GM12872 (cell line): ENCODE measurements around the gene LGALS8.

Experiments used
- TF ChIP-seq, protein P1 (sequence below): IDR thresholded peaks from 3 replicates; pipeline ENCODE4 v1.5.1; 2011; ENCODE audit warnings: low read depth, mild to moderate bottlenecking, low read length, moderate library complexity; ENCODE audit not compliant: insufficient read depth

Gene LGALS8

DNA sequence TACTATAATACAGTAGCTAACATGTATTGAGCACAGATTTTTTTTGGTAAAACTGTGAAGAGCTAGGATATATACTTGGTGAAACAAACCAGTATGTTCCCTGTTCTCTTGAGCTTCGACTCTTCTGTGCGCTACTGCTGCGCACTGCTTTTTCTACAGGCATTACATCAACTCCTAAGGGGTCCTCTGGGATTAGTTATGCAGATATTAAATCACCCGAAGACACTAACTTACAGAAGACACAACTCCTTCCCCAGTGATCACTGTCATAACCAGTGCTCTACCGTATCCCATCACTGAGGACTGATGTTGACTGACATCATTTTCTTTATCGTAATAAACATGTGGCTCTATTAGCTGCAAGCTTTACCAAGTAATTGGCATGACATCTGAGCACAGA, 24.7 kb downstream of the LGALS8 start:
- TF ChIP-seq, protein P1, sequence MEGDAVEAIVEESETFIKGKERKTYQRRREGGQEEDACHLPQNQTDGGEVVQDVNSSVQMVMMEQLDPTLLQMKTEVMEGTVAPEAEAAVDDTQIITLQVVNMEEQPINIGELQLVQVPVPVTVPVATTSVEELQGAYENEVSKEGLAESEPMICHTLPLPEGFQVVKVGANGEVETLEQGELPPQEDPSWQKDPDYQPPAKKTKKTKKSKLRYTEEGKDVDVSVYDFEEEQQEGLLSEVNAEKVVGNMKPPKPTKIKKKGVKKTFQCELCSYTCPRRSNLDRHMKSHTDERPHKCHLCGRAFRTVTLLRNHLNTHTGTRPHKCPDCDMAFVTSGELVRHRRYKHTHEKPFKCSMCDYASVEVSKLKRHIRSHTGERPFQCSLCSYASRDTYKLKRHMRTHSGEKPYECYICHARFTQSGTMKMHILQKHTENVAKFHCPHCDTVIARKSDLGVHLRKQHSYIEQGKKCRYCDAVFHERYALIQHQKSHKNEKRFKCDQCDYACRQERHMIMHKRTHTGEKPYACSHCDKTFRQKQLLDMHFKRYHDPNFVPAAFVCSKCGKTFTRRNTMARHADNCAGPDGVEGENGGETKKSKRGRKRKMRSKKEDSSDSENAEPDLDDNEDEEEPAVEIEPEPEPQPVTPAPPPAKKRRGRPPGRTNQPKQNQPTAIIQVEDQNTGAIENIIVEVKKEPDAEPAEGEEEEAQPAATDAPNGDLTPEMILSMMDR = no peak

DNA sequence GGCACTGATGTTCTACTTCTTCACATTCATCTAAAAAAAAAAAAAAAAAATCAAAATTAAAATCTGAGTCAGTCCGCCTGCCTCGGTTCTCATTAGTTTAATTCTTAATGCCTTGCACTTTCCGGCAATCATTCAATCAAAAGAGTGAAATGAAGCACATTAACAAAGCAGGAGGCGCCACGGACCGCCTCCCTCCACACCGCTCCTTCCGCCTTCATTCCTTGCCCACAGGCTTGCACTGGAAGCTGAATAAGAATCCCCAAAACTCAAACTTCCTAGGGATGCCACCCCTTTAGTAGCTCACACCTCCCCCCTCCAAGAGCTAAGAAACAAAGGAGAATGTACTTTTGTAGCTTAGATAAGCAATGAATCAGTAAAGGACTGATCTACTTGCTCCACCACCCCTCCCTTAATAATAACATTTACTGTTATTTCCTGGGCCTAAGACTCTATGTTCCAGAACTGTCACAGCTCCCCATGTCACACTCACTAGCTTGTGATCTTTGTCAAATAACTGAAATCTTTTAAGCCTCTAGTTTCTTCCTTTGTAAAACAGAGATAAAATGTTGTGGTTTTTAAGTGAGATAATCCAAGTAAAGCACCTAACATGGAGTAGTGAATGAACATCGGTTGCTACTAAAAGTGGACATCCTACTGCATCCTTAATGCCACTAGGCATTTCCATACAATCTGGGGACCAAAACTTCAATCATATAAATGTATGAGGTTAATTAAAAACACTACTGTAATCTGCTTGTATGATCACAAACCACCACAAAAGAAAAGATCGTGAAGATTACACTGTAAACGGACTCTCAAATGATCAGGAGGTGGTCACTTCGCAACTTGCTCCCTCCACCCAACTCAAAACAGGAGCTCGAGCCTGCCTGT, 27.4 kb downstream of the LGALS8 start:
- TF ChIP-seq, protein P1 = no peak

DNA sequence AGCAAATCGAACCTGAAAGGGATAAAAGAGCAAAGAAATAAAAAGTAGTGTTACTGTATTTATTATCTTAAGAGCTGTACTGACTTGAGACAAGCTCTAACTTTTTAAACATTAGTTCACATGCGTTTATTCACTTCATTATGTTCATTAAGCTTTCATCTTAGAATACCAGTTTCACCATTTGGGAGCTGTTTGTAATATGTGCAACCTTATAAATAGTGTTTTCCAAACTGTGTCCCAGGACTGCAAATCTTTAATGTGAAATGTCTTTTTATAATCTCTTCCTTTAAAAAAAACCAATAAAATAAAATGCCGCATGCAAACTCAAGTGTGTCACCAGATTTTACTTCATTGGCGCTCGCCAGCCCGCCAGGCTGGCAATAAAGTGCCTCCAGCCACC, 28.3 kb downstream of the LGALS8 start:
- TF ChIP-seq, protein P1 = no peak

DNA sequence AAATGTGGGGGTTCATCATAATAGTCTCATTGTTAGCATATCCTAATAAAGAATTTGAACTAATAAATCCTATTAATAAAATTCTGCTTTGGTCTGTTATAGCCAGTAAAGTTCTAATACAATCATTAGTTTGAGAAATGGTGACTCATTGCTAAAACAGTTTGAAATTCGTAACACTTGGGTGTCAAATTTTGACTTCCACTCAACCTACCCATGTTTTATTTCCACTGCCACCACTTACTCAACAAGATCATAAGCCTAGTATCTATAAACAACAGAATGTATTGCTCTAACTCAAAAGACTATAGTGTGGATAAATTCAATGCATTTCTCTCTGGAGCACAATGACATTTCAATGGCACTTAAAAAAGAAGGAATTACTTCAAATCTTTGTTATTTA, 29.1 kb downstream of the LGALS8 start:
- TF ChIP-seq, protein P1 = no peak

DNA sequence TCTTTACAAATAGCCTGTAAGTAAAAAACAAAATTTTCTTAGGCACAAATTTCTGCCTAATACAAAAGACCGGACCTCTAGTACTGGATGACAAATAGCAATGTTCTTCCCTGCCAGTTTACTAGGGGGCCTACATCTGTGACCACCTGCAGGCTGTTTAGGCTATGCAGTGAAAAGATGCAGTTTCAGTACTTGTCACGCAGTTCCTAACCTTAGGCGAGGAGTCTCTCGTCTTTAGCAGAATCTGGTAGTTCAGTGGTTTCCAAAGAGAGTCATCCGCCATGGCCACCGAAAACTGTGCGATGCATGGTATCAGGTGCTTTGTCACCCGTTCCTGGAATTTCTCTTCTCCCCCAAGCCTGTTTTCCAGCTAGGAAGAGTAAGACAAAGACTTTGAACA, 29.6 kb downstream of the LGALS8 start:
- TF ChIP-seq, protein P1 = no peak

DNA sequence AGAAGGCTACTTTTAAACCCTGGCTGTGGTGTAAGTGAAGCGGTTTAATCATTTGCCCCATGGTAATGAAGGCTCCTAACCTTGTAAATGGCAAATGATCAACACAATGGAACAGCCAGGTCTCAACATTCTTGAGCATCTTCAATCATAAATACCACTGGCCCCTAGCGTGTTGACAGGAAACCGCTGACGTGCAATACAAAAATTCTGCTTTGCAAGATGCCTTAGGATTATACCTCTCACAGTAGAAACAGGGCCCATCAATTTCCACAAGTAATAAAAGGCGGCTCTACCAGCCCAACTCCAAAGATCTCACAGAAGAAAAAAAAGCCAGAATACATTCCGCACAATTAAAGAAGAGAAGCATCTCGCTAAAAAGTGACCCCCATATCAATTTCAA, 32.8 kb downstream of the LGALS8 start:
- TF ChIP-seq, protein P1 = no peak

DNA sequence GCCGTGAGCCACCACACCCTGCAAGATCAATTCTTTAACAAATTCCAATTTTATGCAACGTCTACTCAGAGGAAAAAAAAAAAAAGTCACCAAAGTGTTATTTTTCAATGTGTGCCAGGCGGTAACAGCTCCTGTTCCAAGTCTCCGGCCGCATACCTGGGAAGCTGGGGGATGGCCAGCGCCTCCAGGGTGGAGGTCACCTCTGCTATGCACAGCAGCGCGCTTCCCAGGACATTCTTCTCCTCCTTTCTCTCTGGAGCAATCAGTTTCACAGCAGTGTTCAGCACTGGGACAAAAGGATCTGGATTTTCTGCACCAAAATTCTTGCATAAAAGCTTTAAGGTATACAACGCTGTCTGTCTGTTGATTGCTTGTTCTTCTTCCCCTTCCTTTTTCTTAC, 34.3 kb downstream of the LGALS8 start:
- TF ChIP-seq, protein P1 = no peak
